ENCODE results near the gene DICER1.
A peak's percentile ranks its signal among the peaks of the same experiment; 100 is the strongest.

Gene DICER1

GRCh38 chr14:95125221-95125620, 32.1 kb downstream of the DICER1 start:
- TF ChIP-seq ZFX (IDR thresholded peaks at IDR 0.05; ENCODE audit: borderline replicate concordance): no peak
- TF ChIP-seq CTCF (IDR thresholded peaks at IDR 0.05): no peak
- no peak overlapping the region for H3K27ac ChIP-seq

- no peak overlapping the region for H3K27ac ChIP-seq
- TF ChIP-seq CTCF (IDR thresholded peaks at IDR 0.05) (no peak), ZFX (IDR thresholded peaks at IDR 0.05; ENCODE audit: borderline replicate concordance) (no peak)
Measured at GRCh38 chr14:95123891-95124579, 33.3 kb downstream of the DICER1 start.

- peak overlapping the region; percentile 14; the same call in 1 of the 2 replicates for H3K27ac ChIP-seq
- TF ChIP-seq ZFX (IDR thresholded peaks at IDR 0.05; ENCODE audit: borderline replicate concordance) (no peak), CTCF (IDR thresholded peaks at IDR 0.05) (no peak)
Measured at GRCh38 chr14:95122621-95122945, 34.7 kb downstream of the DICER1 start.

- peak overlapping the region; percentile 14; the same call in 1 of the 2 replicates for H3K27ac ChIP-seq
- no peak for TF ChIP-seq CTCF (IDR thresholded peaks at IDR 0.05)
- TF ChIP-seq ZFX (IDR thresholded peaks at IDR 0.05; ENCODE audit: borderline replicate concordance): no peak
Measured at GRCh38 chr14:95121911-95122620, 35.3 kb downstream of the DICER1 start.

- TF ChIP-seq CTCF (IDR thresholded peaks at IDR 0.05) (no peak), ZFX (IDR thresholded peaks at IDR 0.05; ENCODE audit: borderline replicate concordance) (no peak)
- no peak overlapping the region for H3K27ac ChIP-seq
Measured at GRCh38 chr14:95119336-95119735, 38.0 kb downstream of the DICER1 start.

GRCh38 chr14:95117937-95118721, 39.2 kb downstream of the DICER1 start:
- no peak overlapping the region for H3K27ac ChIP-seq
- TF ChIP-seq ZFX (IDR thresholded peaks at IDR 0.05; ENCODE audit: borderline replicate concordance) (no peak), CTCF (IDR thresholded peaks at IDR 0.05) (no peak)
